MM.1S (cell line): ENCODE data around the gene TSSK6.
A peak's percentile ranks its signal among the peaks of the same experiment; 100 is the strongest.

Source experiments
- DNase-seq: peaks from one replicate; pipeline ENCODE4 v3.0.0-alpha.2; 2015
- H2AFZ ChIP-seq: fragments of 300-600 bp; sonication (generic); 2 replicates; pipeline ENCODE4 v1.6.0; 2016; ENCODE audit warnings: antibody characterized with exemption, low read length
- H3F3A ChIP-seq: fragments of 300-600 bp; sonication (generic); 2 replicates; pipeline ENCODE4 v1.6.1; 2016; ENCODE audit warnings: mild to moderate bottlenecking, antibody characterized with exemption, low read length, moderate library complexity, mixed read lengths; ENCODE audit not compliant: insufficient read depth
- H3K27ac ChIP-seq: fragments of 300-600 bp; sonication (generic); 2 replicates; pipeline ENCODE4 v1.5.1; 2016; ENCODE audit warnings: mild to moderate bottlenecking, low read length
- H3K27me3 ChIP-seq: fragments of 300-600 bp; sonication (generic); replicated peaks from 2 replicates; pipeline ENCODE4 v1.6.0; 2016; ENCODE audit warnings: low read length; ENCODE audit not compliant: insufficient read depth
- H3K36me3 ChIP-seq: fragments of 300-600 bp; sonication (generic); replicated peaks from 2 replicates; pipeline ENCODE4 v1.6.1; 2016; ENCODE audit warnings: mild to moderate bottlenecking, low read length, mixed read lengths; ENCODE audit not compliant: insufficient read depth
- H3K4me1 ChIP-seq: fragments of 300-600 bp; sonication (generic); 2 replicates; pipeline ENCODE4 v1.6.1; 2016; ENCODE audit warnings: low read length, mixed read lengths
- H3K4me2 ChIP-seq: fragments of 300-600 bp; sonication (generic); 2 replicates; pipeline ENCODE4 v1.6.0; 2016; ENCODE audit warnings: low read depth, low read length
- H3K4me3 ChIP-seq: fragments of 300-600 bp; sonication (generic); 2 replicates; pipeline ENCODE4 v1.5.1; 2016; ENCODE audit warnings: low read length, mixed read lengths
- H3K79me2 ChIP-seq: fragments of 300-600 bp; sonication (generic); 2 replicates; pipeline ENCODE4 v1.6.1; 2016; ENCODE audit warnings: mixed run types, low read length, mixed read lengths
- H3K9ac ChIP-seq: fragments of 300-600 bp; sonication (generic); 2 replicates; pipeline ENCODE4 v1.6.1; 2016; ENCODE audit warnings: low read length, mixed read lengths
- H3K9me2 ChIP-seq: fragments of 300-600 bp; sonication (generic); replicated peaks from 2 replicates; pipeline ENCODE4 v1.6.1; 2016; ENCODE audit warnings: mild to moderate bottlenecking, low read length, mixed read lengths; ENCODE audit not compliant: insufficient read depth
- H3K9me3 ChIP-seq: fragments of 300-600 bp; sonication (generic); replicated peaks from 2 replicates; pipeline ENCODE4 v1.6.1; 2016; ENCODE audit warnings: mild to moderate bottlenecking, low read length, mixed read lengths; ENCODE audit not compliant: insufficient read depth
- H4K20me1 ChIP-seq: fragments of 300-600 bp; sonication (generic); 2 replicates; pipeline ENCODE4 v1.6.1; 2016; ENCODE audit warnings: mild to moderate bottlenecking, low read length, moderate library complexity, mixed read lengths; ENCODE audit not compliant: insufficient read depth
- EZH2 ChIP-seq: fragments of 300-600 bp; sonication (generic); optimal IDR thresholded peaks from 2 replicates; pipeline ENCODE3; 2017; ENCODE audit warnings: low read depth, mild to moderate bottlenecking, antibody characterized with exemption, low read length, mixed read lengths
- EZH2phosphoT487 ChIP-seq: fragments of 300-600 bp; sonication (generic); IDR thresholded peaks from 2 replicates; pipeline ENCODE4 v1.6.1; 2018; ENCODE audit warnings: antibody characterized with exemption, low read length
- TF ChIP-seq, protein P1 (sequence below): fragments of 300-600 bp; sonication (generic); IDR thresholded peaks from 2 replicates; pipeline ENCODE4 v1.5.1; 2016; ENCODE audit warnings: antibody characterized with exemption, low read length, mixed read lengths

The TSSK6 gene

GRCh38 chr19:19531951-19532805 lies 16.8 kb upstream of the TSSK6 start:
- Histone ChIP-seq H3K27me3 (no peaks in the 10 kb centered on the region), H4K20me1 (no peaks in the 10 kb centered on the region), H3K79me2 (no peaks in the 10 kb centered on the region), H3K36me3 (no peaks in the 10 kb centered on the region), H3K9me2 (no peaks in the 10 kb centered on the region), H2AFZ (no peak overlapping the region), H3K4me3 (no peak overlapping the region), H3K9ac (no peak overlapping the region), H3K4me2 (peak overlapping the region; percentile 26; the same call in 1 of the 2 replicates), H3K4me1 (no peaks in the 10 kb centered on the region), H3K9me3 (no peaks in the 10 kb centered on the region), H3F3A (no peaks in the 10 kb centered on the region), H3K27ac (no peak overlapping the region)
- peak; percentile 66 for DNase-seq
- no peak for TF ChIP-seq EZH2
- no peak for TF ChIP-seq EZH2phosphoT487
- TF ChIP-seq, protein P1, sequence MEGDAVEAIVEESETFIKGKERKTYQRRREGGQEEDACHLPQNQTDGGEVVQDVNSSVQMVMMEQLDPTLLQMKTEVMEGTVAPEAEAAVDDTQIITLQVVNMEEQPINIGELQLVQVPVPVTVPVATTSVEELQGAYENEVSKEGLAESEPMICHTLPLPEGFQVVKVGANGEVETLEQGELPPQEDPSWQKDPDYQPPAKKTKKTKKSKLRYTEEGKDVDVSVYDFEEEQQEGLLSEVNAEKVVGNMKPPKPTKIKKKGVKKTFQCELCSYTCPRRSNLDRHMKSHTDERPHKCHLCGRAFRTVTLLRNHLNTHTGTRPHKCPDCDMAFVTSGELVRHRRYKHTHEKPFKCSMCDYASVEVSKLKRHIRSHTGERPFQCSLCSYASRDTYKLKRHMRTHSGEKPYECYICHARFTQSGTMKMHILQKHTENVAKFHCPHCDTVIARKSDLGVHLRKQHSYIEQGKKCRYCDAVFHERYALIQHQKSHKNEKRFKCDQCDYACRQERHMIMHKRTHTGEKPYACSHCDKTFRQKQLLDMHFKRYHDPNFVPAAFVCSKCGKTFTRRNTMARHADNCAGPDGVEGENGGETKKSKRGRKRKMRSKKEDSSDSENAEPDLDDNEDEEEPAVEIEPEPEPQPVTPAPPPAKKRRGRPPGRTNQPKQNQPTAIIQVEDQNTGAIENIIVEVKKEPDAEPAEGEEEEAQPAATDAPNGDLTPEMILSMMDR: peak; percentile 98

- Histone ChIP-seq H3K4me1 (no peaks in the 10 kb centered on the region), H2AFZ (no peak overlapping the region), H3K9me2 (no peaks in the 10 kb centered on the region), H3K27ac (no peak overlapping the region), H3K9ac (no peak overlapping the region), H4K20me1 (no peaks in the 10 kb centered on the region), H3K79me2 (no peaks in the 10 kb centered on the region), H3K4me2 (no peak overlapping the region), H3K27me3 (no peaks in the 10 kb centered on the region), H3K36me3 (no peaks in the 10 kb centered on the region), H3K4me3 (no peak overlapping the region), H3K9me3 (no peaks in the 10 kb centered on the region), H3F3A (no peaks in the 10 kb centered on the region)
- DNase-seq: no peak
- no peak for TF ChIP-seq EZH2
- TF ChIP-seq, protein P1: no peak
- no peak for TF ChIP-seq EZH2phosphoT487
These were observed 15.5 kb upstream of the TSSK6 start for GRCh38 chr19:19530889-19531288.

- DNase-seq: no peak
- no peak for TF ChIP-seq EZH2phosphoT487
- no peak for TF ChIP-seq EZH2
- TF ChIP-seq, protein P1: no peak
- Histone ChIP-seq H3K4me3 (no peak overlapping the region), H3K9me2 (no peaks in the 10 kb centered on the region), H3K4me2 (no peak overlapping the region), H3K9ac (no peak overlapping the region), H3K36me3 (no peaks in the 10 kb centered on the region), H3K4me1 (no peaks in the 10 kb centered on the region), H3K27ac (no peak overlapping the region), H3K9me3 (no peaks in the 10 kb centered on the region), H3K79me2 (no peaks in the 10 kb centered on the region), H3K27me3 (no peaks in the 10 kb centered on the region), H2AFZ (no peak overlapping the region), H4K20me1 (no peaks in the 10 kb centered on the region), H3F3A (no peaks in the 10 kb centered on the region)
These were observed 15.1 kb upstream of the TSSK6 start for GRCh38 chr19:19530423-19530804.
